ENCODE measurements around the gene SPTBN1.
"Not testable (repeated sequence)": the region's sequence is repeated elsewhere in the genome, so short reads cannot be mapped to it uniquely, and the experiment has no call there.

The SPTBN1 gene

GRCh38 chr2:54469484-54470053 lies 13.4 kb downstream of the SPTBN1 start:
- DNase-seq: no peak

DNA sequence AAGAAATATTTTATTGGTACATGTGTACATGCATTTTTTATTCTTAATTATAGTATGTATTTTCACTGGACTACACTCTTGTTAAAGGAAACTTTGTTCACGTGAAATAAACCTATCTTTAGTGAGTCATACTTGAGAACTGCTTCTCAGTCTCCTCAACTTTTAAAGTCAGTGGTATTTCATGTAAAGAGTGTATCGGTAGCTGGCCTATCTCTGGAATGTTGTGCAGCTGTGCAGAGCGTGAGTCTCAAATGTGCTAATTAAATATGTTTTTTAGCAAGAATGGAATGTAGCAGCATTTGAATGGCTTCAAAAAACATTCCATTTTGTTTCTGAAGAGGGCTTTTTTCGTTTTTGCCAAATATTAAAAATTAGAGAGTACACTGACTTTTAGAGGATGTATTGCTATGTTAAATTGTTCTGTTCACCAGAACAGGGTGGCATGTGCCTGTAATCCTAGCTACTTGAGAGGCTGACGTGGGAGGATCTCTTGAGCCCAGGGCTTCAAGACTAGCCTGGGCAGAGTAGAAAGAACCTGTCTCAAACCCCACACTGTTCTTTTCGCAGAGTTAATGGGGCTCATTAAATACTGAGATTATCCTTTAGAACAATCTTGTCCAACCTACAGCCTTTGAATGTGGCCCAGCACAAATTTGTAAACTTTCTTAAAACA lies 14.3 kb downstream of the SPTBN1 start:
- no peak for DNase-seq

- peak in 2 of 56 donors; percentile 2 to 42 for DNase-seq
These were observed 15.1 kb downstream of the SPTBN1 start for GRCh38 chr2:54471221-54471711.

- no peak for DNase-seq
These were observed 17.7 kb downstream of the SPTBN1 start for GRCh38 chr2:54473851-54474250.

DNA sequence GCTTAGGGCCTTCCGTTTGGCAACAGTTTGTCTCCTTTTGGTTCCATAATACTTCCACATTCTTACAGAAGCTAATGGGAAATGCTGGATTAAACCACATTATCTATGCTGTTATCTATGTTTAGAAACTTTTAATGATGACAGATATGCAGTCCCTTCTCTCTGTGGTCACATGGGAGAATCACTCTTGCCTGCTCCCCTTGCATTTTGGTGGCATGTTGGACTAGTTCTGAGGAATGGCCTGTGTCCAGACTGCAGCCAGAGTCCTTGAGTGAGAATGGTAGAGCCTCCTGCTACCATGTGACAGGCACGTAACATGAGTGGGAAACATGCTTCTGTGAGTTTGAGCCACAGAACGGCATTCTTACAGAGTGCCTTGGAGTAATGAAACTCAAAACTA lies 19.2 kb downstream of the SPTBN1 start:
- DNase-seq: no peak

GRCh38 chr2:54475919-54476318 lies 19.8 kb downstream of the SPTBN1 start:
- DNase-seq: no peak

DNA sequence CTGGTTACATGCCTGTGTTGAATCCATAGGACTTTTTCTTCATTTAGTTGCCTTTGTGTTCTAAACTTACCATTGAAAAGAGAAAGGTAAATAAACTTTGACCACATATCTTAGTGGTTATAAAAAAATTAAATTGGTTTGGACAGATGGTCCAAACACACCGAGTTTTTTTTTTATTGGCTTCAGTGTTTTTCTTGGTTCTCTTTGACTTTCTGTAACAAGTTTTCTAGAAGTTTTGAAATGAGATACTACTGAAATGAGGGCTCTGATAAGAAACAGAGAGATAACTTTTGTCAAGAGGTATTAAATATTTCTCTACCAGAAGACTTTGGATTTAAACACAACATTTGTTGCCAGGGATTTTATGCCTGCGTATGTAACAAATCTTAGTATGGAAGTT lies 20.7 kb downstream of the SPTBN1 start:
- DNase-seq: no peak

- no peak for DNase-seq
These were observed 21.8 kb downstream of the SPTBN1 start for GRCh38 chr2:54477896-54478295.

- no peak for DNase-seq
These were observed 22.8 kb downstream of the SPTBN1 start for GRCh38 chr2:54478899-54479298.

GRCh38 chr2:54479424-54479823 lies 23.3 kb downstream of the SPTBN1 start:
- DNase-seq: no peak

DNA sequence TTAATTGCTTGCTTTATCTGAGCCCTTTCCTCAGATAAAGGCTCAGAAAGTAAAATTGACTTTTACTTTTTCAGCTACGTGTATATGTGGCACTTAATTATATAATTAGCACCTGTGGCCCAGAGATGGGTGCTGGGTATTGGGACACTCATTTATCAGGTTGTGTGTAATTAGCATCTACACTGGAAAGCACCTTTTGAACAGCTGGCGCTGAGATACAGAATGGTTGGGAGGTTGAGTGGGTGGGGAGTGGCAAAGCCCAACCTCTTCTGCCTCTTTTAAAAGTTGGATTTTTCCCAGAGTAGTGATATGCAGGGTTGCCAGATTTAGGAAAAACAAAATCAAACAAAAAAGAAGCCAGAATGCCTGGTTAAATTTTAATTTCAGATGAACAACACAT lies 23.9 kb downstream of the SPTBN1 start:
- no peak for DNase-seq

- no peak for DNase-seq
These were observed 25.6 kb downstream of the SPTBN1 start for GRCh38 chr2:54481686-54482085.

DNA sequence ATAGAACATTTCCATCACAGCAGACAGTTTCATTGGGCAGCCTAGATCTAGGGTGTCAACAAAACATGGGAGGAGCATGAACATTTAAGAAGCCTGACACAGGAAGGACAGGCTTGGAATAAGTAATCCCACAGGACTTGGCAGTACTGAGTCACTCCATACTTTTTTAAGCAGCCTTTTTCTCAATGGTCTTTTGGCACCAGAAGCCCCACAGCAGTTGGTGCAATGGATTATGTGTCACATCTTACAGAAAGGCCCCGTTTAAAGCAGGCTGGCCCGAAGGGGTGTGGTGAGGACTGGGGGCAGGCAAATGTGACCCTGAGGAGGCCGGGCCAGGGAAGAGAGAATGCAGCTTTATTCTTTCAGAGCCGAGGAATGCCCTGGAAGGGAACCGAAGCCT lies 26.6 kb downstream of the SPTBN1 start:
- DNase-seq: peak in 1 of 56 donors; percentile 22

DNA sequence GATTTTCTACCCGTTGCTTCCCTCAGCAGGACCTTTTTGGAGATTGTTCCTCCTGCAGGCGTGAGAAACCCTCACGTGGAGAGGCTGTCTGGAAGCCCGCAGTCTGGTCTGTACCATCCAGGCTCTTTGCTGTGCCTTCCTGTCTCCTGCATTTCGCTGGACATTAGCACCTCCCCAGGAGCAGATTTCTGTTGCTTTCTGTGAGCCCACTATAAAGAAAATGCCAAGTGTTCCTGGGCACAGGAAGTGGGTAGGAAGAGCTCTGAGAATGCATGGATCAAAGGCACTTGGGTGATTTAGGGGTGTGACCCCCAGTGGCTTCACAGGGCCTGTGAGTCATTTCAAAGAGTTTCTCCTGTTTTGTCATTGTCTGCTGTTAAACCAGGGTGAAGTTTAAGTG lies 27.3 kb downstream of the SPTBN1 start:
- no peak for DNase-seq

- DNase-seq: not testable (repeated sequence)
These were observed 29.6 kb downstream of the SPTBN1 start for GRCh38 chr2:54485756-54486155.

DNA sequence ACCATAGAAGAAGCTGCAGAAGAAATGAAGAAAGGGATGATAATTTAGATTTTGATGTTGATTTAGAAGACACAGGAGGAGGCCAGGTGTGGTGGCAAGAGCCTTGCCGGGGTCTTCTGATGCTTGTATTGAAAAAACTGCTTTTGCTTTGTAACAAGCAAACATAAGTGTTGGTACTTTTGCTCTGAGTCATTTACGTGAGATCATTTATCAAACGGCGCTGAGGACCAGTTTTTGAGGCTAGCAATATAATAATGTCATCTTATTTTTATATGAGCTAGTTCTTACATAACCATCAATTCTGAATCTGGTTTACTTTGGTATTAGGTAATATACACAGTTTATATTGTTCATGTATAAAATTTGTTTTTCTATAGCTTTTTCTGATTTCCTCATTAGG lies 30.6 kb downstream of the SPTBN1 start:
- DNase-seq: no peak

- DNase-seq: no peak
These were observed 34.7 kb downstream of the SPTBN1 start for GRCh38 chr2:54490863-54491262.

GRCh38 chr2:54492335-54492734 lies 36.2 kb downstream of the SPTBN1 start:
- DNase-seq: no peak

GRCh38 chr2:54494087-54494486 lies 38.0 kb downstream of the SPTBN1 start:
- DNase-seq: no peak

DNA sequence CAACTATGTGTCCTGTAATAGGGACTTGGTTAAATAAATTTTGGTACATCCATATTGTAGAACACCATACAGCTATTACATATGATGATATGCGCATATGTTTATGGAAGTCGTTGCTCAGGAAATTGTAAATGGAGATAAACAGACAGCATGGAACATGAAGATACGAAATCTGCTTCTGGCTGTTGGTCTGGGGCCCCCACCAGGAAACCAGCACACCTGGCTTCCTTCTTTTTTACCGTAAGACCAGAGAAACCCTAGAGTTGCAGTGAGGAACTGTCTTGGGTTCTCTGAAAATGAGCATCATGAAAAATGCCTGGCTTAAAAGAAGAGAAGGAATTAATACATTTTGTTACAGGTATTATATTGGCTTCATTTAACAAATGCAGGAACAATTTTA lies 40.8 kb downstream of the SPTBN1 start:
- no peak for DNase-seq

- DNase-seq: peak in 14 of 56 donors; percentile 3 to 51 (median 22)
These were observed 41.9 kb downstream of the SPTBN1 start for GRCh38 chr2:54497763-54498680.

GRCh38 chr2:54499661-54500060 lies 43.5 kb downstream of the SPTBN1 start:
- no peak for DNase-seq

Measured in amygdala (tissue), 56 donors.